ENCODE data around the gene RHCG. TPM values are rescaled to one million over a fixed set of nuclear protein-coding genes. Genes with fewer than 3 reads are reported as not detected.
A peak's percentile ranks its signal among the peaks of the same experiment; 100 is the strongest.

Gene RHCG
- total RNA-seq, result 0.10 and 1.6 TPM in 2 replicates

DNA sequence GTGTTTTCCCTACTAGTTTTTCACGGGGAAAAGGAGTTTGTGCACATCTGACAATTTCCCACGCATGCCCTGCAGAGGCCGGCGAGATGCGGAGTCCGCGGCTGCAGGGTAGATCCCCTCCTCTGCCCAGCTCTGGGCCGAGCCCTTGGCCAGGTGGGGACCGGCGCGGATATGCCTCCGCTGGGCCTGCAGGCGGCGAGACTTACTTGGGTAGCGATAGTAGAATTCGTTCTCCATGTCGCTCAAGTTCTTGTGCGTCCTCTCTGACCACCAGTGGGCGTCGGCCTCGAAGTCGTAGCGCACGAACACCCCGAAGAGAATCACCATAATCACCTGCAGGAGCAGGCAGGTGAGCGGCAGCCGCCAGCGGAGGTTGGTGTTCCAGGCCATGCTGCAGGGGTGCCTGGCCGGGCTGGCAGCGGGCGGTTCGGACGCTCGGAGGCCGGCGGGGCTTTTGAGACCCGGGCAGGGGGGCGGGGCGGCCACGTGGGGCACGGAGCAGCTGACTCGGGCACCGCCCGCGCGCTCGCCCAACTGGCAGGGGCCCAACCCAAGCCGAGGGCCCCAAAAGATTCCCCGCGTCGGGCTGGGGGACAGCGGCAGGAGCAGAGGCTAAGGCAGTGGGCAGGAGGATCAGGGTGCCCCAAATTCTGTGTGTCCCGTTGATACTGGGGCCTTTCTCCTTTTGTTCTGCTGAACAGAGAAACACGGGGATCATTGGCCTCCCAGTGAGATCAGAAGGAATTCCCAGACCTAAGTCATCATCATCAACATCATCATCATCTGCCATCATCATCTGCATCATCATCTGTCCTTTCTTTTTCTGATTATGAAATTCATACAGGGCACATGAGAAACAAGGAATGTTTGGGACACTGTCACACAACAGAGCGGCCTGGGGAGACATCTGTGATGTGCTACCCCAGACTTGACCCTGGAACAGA lies at the start of gene RHCG:
Gene RHCG, minus strand, starts transcription at position 429 of the 944 bp plus-strand sequence. Its CDS starts 39 bp downstream, at position 390.
- DNase-seq (ENCODE audit: low read depth), result peak; percentile 49

DNA sequence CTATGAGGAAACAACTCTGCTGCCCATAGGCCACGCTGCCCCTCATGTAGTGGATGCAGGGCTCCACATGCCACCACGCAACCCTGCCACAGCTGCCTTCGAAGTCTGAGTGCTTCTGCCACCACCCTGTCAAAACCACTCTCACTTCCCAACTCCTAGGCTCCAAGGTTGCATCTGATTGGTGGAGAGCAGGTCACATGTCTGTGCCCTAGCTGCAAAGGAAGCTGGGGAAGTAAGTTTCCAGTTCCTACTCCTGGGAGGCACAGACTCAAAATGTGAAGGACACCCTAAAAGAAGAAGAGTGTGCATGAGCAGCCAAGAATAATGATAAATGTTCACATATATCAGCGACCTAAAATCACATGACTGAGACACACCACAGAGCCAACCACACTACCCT lies 47.0 kb upstream of the RHCG start:
- DNase-seq (ENCODE audit: low read depth), result no peak

DNA sequence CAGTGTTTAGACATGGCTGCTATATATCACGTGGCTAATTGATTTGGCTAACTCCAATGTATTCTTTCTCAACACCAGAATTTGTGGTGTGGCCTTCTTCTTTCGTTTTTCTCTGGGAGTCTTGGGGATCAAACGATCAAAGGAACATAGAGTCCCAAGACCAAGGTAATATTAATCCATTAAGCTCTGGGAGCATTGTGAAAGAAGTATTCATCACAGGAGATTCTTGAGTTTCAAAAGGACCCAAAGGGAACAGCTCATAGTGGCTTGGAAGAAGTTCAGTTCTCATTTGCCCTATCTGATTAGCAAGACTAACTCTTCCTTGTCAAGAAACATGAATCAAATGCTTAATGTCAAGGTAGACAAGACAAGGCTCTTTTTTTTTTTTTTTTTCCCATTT lies 46.0 kb upstream of the RHCG start:
- DNase-seq (ENCODE audit: low read depth), result no peak

DNA sequence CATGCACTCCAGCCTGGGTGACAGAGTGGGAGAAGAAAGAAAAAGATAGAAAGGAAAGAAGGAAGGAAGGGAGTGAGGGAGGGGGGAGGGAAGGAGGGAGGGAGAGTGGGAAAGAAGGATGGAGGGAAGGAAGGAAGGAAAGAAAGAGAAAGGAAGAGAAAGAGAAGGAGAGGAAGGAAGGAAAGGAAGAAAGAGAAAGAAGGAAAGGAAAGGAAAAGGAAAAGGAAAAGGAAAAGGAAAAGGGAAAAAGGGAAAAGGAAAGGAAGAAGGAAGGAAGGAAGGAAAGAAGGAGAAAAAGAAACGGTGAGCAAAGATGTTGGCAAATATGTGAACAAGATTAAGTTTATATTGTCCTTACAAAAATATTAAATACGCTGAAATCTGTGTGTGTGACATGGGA lies 42.6 kb upstream of the RHCG start:
- no peak for DNase-seq (ENCODE audit: low read depth)

DNA sequence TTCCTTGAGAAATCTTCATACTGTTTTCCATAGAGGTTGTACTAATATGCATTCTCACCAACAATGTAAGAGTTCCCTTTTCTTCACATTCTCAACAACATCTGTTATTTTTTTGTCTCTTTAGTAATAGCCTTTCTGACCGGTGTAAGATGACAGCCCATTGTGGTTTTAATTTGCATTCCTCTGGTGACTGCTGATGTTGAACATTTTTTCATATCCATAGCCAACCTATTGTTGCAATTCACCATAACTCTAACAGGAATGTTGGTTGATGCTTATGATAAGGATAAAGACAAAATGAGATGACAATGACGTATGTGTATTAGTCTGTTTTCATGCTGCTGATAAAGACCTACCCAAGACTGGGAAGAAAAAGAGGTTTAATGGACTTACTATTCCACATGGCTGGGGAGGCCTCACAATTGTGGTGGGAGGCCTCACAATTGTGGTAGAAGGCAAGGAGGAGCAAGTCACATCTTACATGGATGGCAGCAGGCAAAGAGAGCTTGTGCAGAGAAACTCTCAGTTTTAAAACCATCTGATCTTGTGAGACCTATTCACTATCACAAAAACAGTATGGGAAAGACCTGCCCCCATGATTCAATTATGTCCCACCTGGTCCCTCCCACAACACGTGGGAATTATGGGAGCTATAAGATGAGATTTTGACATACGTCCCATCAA lies 37.6 kb upstream of the RHCG start:
- DNase-seq (ENCODE audit: low read depth), result no peak

DNA sequence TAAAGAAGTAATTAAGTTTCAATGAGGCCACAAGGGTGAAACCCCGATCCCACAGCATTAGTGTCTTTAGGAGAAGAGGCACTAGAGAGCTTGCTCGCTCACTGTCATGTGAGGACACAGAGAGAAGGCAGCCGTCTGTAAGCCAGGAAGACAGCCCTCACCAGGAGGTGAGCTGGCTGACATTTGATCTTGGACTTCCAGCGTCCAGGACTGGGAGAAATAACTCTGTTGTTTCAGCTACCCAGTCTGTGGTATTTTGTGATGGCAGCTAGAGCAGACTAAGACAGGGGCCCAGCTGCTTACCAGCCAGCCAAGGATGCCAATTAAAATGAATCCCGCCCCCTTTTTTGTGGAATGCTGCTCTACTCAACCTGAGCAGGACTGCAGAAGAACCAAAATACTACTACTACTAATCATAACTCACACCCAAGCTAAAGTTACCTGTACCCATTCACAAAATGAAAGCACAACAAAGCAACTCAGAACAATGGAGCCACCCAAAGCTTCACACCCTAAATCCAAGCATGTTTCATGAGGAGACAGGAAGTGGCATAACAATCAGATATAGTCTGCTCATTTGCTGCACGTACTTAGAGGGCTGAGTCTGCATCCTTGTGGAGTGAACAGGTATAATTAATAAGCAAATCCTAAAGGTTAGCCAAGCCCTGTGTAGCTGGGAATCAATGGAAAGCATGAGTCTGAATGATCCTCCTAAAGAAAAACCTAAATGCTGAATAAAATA lies 35.6 kb upstream of the RHCG start:
- DNase-seq (ENCODE audit: low read depth), result no peak

DNA sequence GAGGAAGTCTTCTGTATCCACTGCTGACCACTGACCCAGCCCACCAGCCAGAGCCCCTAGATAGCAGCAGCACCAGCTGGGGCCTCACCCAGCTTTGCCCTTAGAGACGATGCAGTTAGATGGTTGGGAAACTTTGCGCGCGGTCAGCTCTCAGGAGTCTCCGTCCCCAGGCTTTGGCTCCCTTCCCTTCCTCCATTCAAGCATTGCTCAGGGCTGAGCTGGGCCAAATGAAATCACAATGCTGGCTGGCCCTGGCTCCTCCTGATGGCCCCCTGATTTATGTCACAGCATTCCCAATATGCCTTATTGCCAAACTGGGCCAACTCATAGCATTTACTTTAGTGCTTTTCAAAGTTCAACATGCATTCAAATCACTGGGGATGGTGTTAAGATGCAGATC lies 34.6 kb upstream of the RHCG start:
- no peak for DNase-seq (ENCODE audit: low read depth)

DNA sequence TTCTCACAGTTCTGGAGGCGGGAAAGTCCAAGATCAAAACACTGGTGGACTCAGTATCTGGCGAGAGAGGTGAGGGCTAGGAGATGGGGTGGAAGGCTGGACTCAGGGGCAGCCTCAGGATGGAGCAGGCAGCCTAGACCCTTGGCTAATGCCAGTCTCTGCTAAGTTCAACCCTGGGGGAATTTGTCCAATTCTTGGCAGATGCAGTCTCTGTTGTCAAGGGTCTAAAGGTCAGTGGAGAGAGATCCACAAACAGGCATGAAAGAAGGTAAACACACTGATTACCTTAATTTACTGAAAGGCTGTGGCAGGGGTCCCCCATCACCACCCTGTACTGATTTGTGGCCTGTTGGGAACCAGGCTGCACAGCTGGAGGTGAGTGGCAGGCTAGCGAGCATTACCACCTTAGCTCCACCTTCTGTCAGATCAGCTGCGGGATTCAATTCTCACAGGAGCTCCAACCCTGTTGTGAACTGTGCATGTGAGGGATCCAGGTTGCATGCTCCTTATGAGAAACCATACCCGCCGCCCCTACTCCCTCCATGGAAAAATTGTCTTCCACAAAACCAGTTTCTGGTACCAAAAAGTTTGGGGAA lies 32.5 kb upstream of the RHCG start:
- no peak for DNase-seq (ENCODE audit: low read depth)

DNA sequence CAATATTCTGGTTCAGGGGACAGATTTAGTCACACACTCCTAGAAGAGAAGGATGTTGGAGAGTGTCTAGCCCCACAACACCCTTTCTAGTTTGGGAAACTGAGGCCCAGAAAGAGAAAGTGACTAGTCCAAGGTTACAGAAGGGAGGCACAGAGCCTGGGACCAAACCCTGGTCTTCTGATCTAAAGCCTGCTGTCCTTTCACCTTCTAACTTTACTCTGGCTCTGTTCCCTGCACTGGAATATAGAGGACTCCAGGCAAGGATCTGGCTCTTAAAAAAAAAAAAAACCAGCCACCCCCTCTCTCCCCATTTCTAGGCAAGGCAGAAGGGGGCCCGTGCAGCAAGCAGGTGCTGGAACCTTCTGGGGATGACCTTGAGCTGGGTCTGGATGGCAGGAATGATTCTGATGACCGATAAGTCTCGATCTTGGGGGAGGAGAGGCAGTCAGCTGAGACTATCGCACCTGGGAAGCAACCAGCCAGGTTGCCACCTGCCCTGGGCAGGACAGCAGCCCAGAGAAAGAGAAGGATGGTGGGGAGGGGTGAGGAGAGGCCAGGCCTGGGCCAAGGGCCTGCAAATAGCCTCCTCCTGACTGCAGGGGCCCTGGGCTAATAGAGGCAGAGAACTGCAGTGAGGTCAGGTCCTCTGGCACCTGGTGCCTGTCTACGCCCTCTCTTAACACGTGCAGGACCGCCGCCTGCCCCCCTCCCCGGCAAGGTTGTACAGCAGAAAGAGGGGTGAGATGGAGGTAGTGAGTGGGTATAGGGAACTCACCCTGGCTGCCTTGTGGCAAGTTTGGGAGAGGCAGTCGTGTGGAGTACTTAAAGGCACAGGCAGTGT lies 30.4 kb upstream of the RHCG start:
- no peak for DNase-seq (ENCODE audit: low read depth)

DNA sequence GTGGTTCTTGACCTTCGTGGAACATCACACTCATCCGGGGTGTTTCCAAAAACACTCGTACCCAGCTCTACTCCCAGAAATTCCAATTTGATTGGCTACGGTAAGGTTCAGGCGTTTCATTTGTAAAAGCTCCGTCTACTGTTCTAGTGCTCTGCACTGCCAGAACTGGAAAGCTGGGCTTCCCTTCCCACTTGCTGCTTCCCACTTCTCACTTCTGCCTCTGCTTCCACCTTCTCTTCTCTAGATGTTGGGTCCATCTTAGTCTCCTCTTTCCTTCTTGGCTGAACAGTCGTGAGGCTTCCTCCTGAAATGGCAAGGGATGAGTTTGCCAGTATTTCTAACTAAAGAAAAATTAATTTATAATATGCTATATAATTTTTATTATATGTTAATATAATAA lies 29.8 kb upstream of the RHCG start:
- no peak for DNase-seq (ENCODE audit: low read depth)

DNA sequence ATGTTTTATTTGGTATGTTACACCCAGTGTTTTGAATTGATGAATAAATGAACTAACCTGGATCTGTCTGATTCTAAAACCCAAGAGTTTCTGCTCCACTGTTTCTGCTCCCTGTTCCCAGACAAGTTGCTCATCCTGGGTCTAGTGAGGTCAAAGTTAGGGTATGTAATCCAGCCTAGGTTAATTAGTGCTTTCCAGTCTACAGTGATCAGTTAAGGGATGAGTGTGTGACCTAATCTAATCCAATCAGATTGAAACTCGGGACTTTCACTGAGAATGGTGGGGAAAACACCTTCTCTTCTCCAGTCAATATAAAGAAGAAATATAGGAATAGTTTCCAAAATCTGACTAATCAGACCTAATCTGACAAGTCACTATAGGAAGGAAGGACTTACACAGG lies 27.8 kb upstream of the RHCG start:
- DNase-seq (ENCODE audit: low read depth), result no peak

DNA sequence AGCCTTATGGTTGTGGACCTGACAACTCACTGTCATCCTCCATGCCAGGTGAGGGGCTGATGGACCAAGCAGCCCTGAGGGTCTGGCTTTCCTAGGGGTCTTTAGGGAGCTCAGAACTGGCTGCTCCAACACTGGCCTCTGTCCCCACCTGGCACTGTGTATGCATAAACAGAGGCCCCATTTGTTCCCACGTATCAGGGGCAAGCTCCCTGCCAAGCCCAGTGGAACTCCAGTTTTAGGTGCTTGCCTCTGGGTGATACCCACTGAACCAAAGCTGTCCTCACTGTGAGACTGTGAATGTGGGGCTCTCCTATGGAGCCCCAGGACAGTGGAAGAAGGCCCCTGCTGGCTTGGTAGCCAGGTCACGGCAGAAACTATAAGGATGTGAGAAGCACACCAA lies 26.7 kb upstream of the RHCG start:
- no peak for DNase-seq (ENCODE audit: low read depth)

DNA sequence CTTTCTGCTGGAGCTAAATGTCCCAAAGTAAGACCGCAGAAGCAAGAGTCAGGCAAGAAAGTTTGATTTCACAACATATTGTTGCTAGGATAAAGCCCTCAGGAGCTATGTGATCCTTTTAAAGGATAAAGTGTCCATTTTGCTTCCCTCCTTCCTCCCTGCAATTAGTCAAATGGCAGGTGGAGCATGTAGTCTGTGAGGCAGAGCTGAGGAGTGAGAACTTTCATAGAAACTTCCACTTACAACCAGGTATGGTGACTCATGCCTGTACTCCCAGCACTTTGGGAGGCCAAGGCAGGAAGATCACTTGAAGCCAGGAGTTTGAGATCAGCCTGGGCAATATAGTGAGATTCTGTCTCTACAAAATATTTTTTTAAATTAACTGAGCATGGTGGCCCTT lies 25.2 kb upstream of the RHCG start:
- no peak for DNase-seq (ENCODE audit: low read depth)

DNA sequence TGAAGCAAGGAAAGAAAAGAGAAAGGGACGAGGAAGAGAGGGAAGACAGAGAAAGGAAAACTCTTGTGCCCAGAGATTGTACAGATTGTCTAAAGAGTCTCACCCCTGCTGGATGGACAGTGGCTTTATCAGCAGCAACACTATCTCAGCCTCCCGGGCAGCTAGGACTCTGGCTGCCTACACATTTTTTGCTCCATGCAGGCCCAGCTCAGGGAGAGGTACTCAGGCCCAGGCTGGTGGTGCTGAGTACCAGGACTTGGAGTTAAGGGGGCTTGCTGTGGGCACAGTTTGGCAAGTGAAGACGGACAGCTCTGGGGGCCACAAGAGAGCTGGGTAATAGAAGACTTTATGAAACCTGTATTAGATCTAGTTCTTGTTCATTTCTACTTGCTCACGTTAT lies 19.1 kb upstream of the RHCG start:
- DNase-seq (ENCODE audit: low read depth), result no peak

DNA sequence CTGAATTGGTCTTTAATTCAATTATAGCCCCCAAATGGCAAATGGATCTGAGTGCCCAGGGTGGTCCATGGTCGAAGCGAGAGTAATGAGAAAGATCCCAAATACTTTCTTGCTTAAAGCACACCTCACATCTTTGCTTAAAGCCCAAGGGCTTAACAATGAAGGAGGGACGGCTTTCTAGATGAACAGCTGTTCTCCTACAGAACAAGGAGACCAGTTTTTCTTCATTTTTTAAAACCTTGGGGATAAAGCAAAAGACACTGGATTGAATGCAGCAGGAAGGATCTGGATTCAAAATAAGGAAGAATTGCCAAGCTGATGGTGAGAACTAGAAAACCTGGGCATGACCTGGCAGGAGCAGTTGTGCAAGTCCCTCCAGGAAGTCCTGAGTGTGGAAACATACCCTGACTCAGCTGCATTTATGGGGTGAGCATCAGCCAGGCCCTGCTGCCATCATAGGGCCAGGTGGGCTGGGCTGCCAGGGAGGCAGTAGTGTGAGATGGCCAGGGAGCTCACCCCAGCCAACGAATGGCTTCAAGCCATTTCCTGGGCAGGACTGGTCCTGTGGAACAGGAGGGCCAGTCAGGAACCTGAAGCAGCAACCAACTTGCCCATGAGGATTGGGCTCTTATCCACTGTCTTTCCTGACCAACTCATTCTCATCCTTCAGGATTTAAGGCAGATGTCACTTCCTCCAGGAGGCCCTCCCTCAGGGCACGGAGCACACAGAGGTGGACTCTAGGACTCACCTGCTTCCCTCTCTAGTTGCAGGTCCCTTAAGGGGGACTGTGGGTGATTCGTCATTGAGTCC lies 18.4 kb upstream of the RHCG start:
- peak; percentile 42 for DNase-seq (ENCODE audit: low read depth)

DNA sequence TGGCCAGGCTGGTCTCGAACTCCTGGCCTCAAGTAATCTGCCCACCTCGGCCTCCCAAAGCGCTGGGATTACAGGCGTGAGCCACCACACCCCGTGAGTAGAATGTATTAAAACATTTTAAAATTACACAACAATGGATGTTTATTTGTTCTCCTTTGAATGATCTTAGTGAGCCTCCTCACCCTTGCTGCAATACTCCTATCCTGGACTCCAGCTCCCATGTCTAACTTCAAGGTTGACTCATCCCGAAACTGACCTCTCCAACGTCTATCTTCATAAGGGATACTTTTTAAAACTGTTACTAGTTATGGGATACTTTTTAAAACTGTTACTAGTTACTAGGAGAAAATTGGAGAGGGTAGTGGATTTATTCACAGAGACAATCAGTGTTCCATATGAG lies 17.8 kb upstream of the RHCG start:
- DNase-seq (ENCODE audit: low read depth), result no peak

DNA sequence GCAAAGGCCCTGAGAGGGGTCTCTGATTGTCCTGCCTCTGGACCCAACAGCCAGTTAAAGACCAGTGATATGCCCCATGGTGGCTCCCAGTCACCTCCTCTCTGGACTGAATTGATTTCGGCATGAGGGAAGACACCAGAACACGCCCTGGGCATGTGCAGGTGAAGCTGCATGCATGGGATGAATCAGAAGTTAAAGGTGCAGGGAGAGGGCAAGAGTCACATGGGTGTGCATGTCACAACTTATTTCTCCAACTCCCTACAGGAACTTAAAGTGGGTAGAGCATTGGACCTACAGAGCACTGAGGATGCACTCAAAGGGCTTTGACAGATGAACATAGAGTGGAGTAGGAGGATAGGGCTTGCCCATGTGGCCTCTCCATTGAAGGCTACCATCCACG lies 16.9 kb upstream of the RHCG start:
- no peak for DNase-seq (ENCODE audit: low read depth)

DNA sequence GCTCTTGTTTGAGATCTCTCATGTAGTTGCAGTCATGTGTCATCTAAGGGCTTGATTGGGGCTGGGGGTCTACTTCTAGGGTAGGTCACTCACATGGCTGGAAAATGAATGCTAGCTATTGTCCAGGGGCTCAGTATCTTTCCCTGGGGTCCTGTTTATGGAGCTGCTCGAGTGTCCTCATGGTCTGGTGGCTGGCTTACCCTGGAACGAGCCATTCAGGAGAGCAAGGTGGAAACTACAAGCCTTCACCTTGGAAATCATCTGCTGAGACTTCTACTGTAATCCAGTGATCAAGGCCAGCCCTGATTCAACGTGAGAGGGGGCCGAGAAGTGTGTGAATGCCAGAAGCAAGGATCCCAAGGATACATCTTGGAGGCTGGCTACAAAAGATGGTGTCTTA lies 16.2 kb upstream of the RHCG start:
- DNase-seq (ENCODE audit: low read depth), result no peak

DNA sequence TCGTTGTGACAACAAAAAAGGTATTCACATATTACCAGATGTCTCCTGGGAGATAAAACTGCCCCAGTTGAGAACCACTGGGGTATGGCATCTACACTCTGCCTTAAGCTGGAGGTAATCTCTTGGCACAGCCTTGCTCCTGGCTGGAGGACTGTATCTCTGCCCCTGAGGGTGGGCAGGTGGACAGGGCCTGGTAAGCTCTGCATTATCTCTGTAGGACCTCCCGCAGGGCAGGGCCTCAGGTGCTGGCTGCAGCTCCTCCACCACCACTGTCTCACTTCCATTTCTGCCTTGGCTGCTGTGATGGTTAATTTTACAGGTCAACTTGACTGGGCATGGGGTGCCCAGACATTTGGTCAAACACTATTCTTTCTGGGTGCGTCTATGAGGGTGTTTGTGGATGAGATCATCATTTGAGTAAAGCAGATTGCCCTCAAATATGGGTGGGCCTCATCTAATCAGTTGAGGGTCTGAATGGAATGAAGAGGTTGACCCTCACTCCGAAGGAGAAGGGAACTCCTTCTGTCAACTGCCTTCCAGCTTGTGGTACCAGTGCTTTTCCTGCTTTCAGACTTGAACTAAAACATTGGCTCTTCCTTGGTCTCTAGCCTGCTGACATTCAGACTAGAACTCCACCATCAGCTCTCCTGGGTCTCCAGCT lies 9.8 kb upstream of the RHCG start:
- DNase-seq (ENCODE audit: low read depth), result no peak

DNA sequence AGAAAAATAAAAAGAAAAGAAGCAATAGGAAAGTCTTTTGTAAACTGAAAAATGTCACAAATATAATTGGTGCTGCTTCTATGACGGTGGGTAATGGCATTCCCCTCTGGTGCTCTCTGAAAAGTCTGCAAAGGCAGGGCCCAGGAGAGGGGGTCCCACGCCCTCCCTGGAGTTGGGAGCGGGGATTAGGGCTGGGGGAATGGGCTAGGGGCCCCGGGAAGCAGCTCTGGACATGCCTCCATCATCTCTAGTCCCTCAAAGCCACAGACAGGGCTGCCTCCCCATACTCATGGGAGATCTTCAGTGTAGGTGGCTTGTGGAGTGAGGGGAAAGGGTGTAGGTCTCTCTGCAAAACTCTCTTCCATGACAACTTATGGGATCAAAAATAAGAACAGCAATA lies 7.8 kb upstream of the RHCG start:
- DNase-seq (ENCODE audit: low read depth), result no peak

Measured in renal cortical epithelial cell (primary cell).